GM23338 (cell line): Measurements from ENCODE around the gene AHNAK.
"Not testable (repeated sequence)": the region's sequence is repeated elsewhere in the genome, so short reads cannot be mapped to it uniquely, and the experiment has no call there.

Source experiments
- CREB1 ChIP-seq: fragments of 250-450 bp; sonication (Bioruptor Pico); IDR thresholded peaks from 2 replicates; pipeline ENCODE4 v1.5.0; 2020; ENCODE audit warnings: low read depth, mild to moderate bottlenecking, moderate library complexity
- CTCF ChIP-seq, 2 experiments: fragments of 200-600 bp in 1 of 2; sonication (generic) in 1 of 2; conservative IDR thresholded peaks; 2 replicates each; pipeline versions ENCODE4 v1.5.1 to v1.6.1; 2016 to 2017; ENCODE audit warnings: antibody characterized with exemption in 2 of 2, low read depth in 2 of 2, mild to moderate bottlenecking in 2 of 2, moderate library complexity in 1 of 2
- EZH2 ChIP-seq: fragments of 200-600 bp; sonication (generic); IDR thresholded peaks from one replicate; pipeline ENCODE4 v1.8.0; 2017; ENCODE audit warnings: antibody characterized with exemption, mild to moderate bottlenecking, low read depth; ENCODE audit not compliant: unreplicated experiment
- EZH2phosphoT487 ChIP-seq: fragments of 200-600 bp; sonication (generic); IDR thresholded peaks from one replicate; pipeline ENCODE4 v1.8.1; 2018; ENCODE audit warnings: antibody characterized with exemption; ENCODE audit not compliant: unreplicated experiment
- JUNB ChIP-seq: IDR thresholded peaks from one replicate; pipeline ENCODE4 v1.6.1; 2016; ENCODE audit warnings: antibody characterized with exemption; ENCODE audit not compliant: unreplicated experiment
- POLR2AphosphoS5 ChIP-seq: IDR thresholded peaks from 2 replicates; pipeline ENCODE4 v1.6.1; 2016; ENCODE audit warnings: antibody characterized with exemption, low read depth

- not testable (repeated sequence) for TF ChIP-seq CTCF (conservative IDR thresholded peaks at IDR 0.05; ENCODE audit: low read depth in 2 of 2); POLR2AphosphoS5; JUNB; CREB1 (CRISPR knock-in tag); EZH2phosphoT487; EZH2
Observed at GRCh38 chr11:62581735-62582134, 35.1 kb upstream of the AHNAK start.
